Activated CD8-positive, alpha-beta memory T cell treated with anti-CD3 and anti-CD28 coated beads, Interleukin-2, amount 10 ng/mL, durations not matched to agents 7 days and 5 days (primary cell): ENCODE results near the gene PNMA6A. TPM values are rescaled to one million over a fixed set of nuclear protein-coding genes. Genes with fewer than 3 reads are reported as not detected.
"Not testable (repeated sequence)": the region's sequence is repeated elsewhere in the genome, so short reads cannot be mapped to it uniquely, and the experiment has no call there.

Experiments used
- ATAC-seq: fragments of 150-1000 bp; cut with Tn5 transposase; one replicate; pipeline ENCODE4 v1.10.0; 2021; ENCODE audit warnings: moderate library complexity
- CTCF ChIA-PET: fragments of 350-600 bp; sonication (Branson Sonifier 250); formaldehyde crosslinking; loops from one replicate; lab custom pipeline; 2021; ENCODE audit warnings: antibody characterized with exemption; lab: Charles Lee
- DNase-seq: peaks from one replicate; pipeline ENCODE4 v3.0.0-alpha.2; 2020
- H3K27ac Mint-ChIP-seq: one replicate; pipeline ENCODE4 v1.8.0; 2021; ENCODE audit warnings: mild to moderate bottlenecking, mixed read lengths
- H3K27me3 Mint-ChIP-seq: one replicate; pipeline ENCODE4 v1.8.0; 2021; ENCODE audit warnings: mixed read lengths
- H3K36me3 Mint-ChIP-seq: one replicate; pipeline ENCODE4 v1.8.0; 2021; ENCODE audit warnings: mild to moderate bottlenecking, mixed read lengths
- H3K4me1 Mint-ChIP-seq: one replicate; pipeline ENCODE4 v1.8.0; 2021; ENCODE audit warnings: mixed read lengths
- H3K4me3 Mint-ChIP-seq: one replicate; pipeline ENCODE4 v1.8.0; 2021; ENCODE audit warnings: mild to moderate bottlenecking, moderate library complexity, mixed read lengths
- H3K9me3 Mint-ChIP-seq: one replicate; pipeline ENCODE4 v1.8.0; 2022; ENCODE audit warnings: low read depth, mixed read lengths
- total RNA-seq, 2 experiments: library from RNA; stranded (reverse); gene quantifications; one replicate each; pipeline ENCODE4 v1.2.3, GENCODE V29; 2021

PNMA6A gene
- total RNA-seq = under 1 TPM; 0.35 to 0.45 TPM

GRCh38 chrX:153071909-153072583 lies at the start of gene PNMA6A:
PNMA6A (plus strand) TSS chrX:153072454; CDS start chrX:153073063, 609 bp downstream.
- H3K4me1 Mint-ChIP-seq, CTCF ChIA-PET, H3K4me3 Mint-ChIP-seq, H3K36me3 Mint-ChIP-seq, H3K27me3 Mint-ChIP-seq, DNase-seq, H3K9me3 Mint-ChIP-seq, H3K27ac Mint-ChIP-seq: not testable (repeated sequence)
- peak; percentile 78 for ATAC-seq

GRCh38 chrX:153026501-153026900 lies 45.8 kb upstream of the PNMA6A start:
- H3K36me3 Mint-ChIP-seq, H3K4me3 Mint-ChIP-seq, DNase-seq, H3K27me3 Mint-ChIP-seq, H3K9me3 Mint-ChIP-seq, H3K27ac Mint-ChIP-seq, ATAC-seq, CTCF ChIA-PET, H3K4me1 Mint-ChIP-seq: not testable (repeated sequence)

- H3K36me3 Mint-ChIP-seq, H3K27me3 Mint-ChIP-seq, DNase-seq, CTCF ChIA-PET, H3K4me3 Mint-ChIP-seq, H3K9me3 Mint-ChIP-seq, H3K27ac Mint-ChIP-seq, ATAC-seq: not testable (repeated sequence)
- H3K4me1 Mint-ChIP-seq = peaks cover 13% of the 10 kb centered on the region
These were observed 43.8 kb upstream of the PNMA6A start for GRCh38 chrX:153028487-153028886.

- no peak for ATAC-seq
- no peak for DNase-seq
- Mint-ChIP-seq H3K4me1 (peaks cover 16% of the 10 kb centered on the region), H3K4me3 (no peak overlapping the region), H3K9me3 (no peaks in the 10 kb centered on the region), H3K27me3 (no peaks in the 10 kb centered on the region), H3K27ac (no peak overlapping the region), H3K36me3 (no peaks in the 10 kb centered on the region)
- CTCF ChIA-PET = interaction anchor here (0.8 kb wide), 1 partner anchor 69 kb away, joined by 3 read pairs; no protein-coding TSS in a partner anchor
These were observed 43.1 kb upstream of the PNMA6A start for GRCh38 chrX:153029162-153029561.

- H3K4me3 Mint-ChIP-seq = no peak overlapping the region
- H3K9me3 Mint-ChIP-seq = no peaks in the 10 kb centered on the region
- no peak overlapping the region for H3K27ac Mint-ChIP-seq
- peaks cover 16% of the 10 kb centered on the region for H3K4me1 Mint-ChIP-seq
- CTCF ChIA-PET = no interaction called here
- DNase-seq (no peak), ATAC-seq (no peak)
- H3K27me3 Mint-ChIP-seq = no peaks in the 10 kb centered on the region
- no peaks in the 10 kb centered on the region for H3K36me3 Mint-ChIP-seq
These were observed 42.4 kb upstream of the PNMA6A start for GRCh38 chrX:153029875-153030274.

- H3K36me3 Mint-ChIP-seq = no peaks in the 10 kb centered on the region
- DNase-seq (no peak), ATAC-seq (no peak)
- CTCF ChIA-PET = interaction anchor here (0.8 to 2.4 kb wide), 2 partner anchors 11 to 88 kb away, joined by 3 to 11 read pairs; no protein-coding TSS in a partner anchor
- H3K4me1 Mint-ChIP-seq = peaks cover 16% of the 10 kb centered on the region
- H3K27ac Mint-ChIP-seq = no peak overlapping the region
- H3K27me3 Mint-ChIP-seq = no peaks in the 10 kb centered on the region
- H3K4me3 Mint-ChIP-seq = no peak overlapping the region
- no peaks in the 10 kb centered on the region for H3K9me3 Mint-ChIP-seq
These were observed 41.5 kb upstream of the PNMA6A start for GRCh38 chrX:153030801-153031200.

GRCh38 chrX:153032397-153033118 lies 39.7 kb upstream of the PNMA6A start:
- H3K9me3 Mint-ChIP-seq = no peaks in the 10 kb centered on the region
- peak overlapping the region; percentile 83 for H3K4me3 Mint-ChIP-seq
- no peaks in the 10 kb centered on the region for H3K36me3 Mint-ChIP-seq
- H3K27ac Mint-ChIP-seq = peak overlapping the region; percentile 92
- CTCF ChIA-PET = interaction anchor here (0.7 to 2.4 kb wide), 21 partner anchors 10 to 636 kb away, joined by 3 to 23 read pairs (median 4); no protein-coding TSS in a partner anchor
- DNase-seq = peak; percentile 79
- H3K4me1 Mint-ChIP-seq = peaks cover 16% of the 10 kb centered on the region
- peak; percentile 86 for ATAC-seq
- H3K27me3 Mint-ChIP-seq = no peaks in the 10 kb centered on the region

- H3K4me3 Mint-ChIP-seq = no peak overlapping the region
- no peak overlapping the region for H3K27ac Mint-ChIP-seq
- H3K9me3 Mint-ChIP-seq = peaks cover 6% of the 10 kb centered on the region
- CTCF ChIA-PET = no interaction called here
- no peak for ATAC-seq
- DNase-seq = no peak
- H3K36me3 Mint-ChIP-seq = peaks cover 10% of the 10 kb centered on the region
- H3K4me1 Mint-ChIP-seq = no peaks in the 10 kb centered on the region
- H3K27me3 Mint-ChIP-seq = no peaks in the 10 kb centered on the region
These were observed 23.2 kb upstream of the PNMA6A start for GRCh38 chrX:153049093-153049492.

GRCh38 chrX:153052534-153052933 lies 19.7 kb upstream of the PNMA6A start:
- Mint-ChIP-seq H3K9me3 (peaks cover 6% of the 10 kb centered on the region), H3K27me3 (peaks cover 4% of the 10 kb centered on the region)

GRCh38 chrX:153055871-153056749 lies 16.1 kb upstream of the PNMA6A start, which contains the start of gene PNMA3:
PNMA3 (plus strand) TSS chrX:153056470; CDS start chrX:153057056, 586 bp downstream.
- peaks cover 4% of the 10 kb centered on the region for H3K27me3 Mint-ChIP-seq
- CTCF ChIA-PET = no interaction called here
- H3K9me3 Mint-ChIP-seq = no peaks in the 10 kb centered on the region
- ATAC-seq = no peak
- H3K36me3 Mint-ChIP-seq = no peaks in the 10 kb centered on the region
- H3K4me1 Mint-ChIP-seq = no peaks in the 10 kb centered on the region
- no peak within 1 kb of the TSS for H3K27ac Mint-ChIP-seq
- no peak within 1 kb of the TSS for H3K4me3 Mint-ChIP-seq
- no peak for DNase-seq

More at GRCh38 chrX:153052534-153052933, 19.7 kb upstream of the PNMA6A start:
- ATAC-seq = no peak
- no peak for DNase-seq
- Mint-ChIP-seq H3K4me3 (no peak overlapping the region), H3K27ac (no peak overlapping the region), H3K36me3 (peaks cover 9% of the 10 kb centered on the region), H3K4me1 (no peaks in the 10 kb centered on the region)
- CTCF ChIA-PET = no interaction called here

GRCh38 chrX:153057281-153057680 lies 15.0 kb upstream of the PNMA6A start:
- CTCF ChIA-PET = no interaction called here
- Mint-ChIP-seq H3K4me1 (no peaks in the 10 kb centered on the region), H3K36me3 (no peaks in the 10 kb centered on the region), H3K9me3 (no peaks in the 10 kb centered on the region), H3K27me3 (peaks cover 4% of the 10 kb centered on the region), H3K4me3 (no peak overlapping the region), H3K27ac (no peak overlapping the region)
- DNase-seq (no peak), ATAC-seq (no peak)

GRCh38 chrX:153059191-153060094 lies 12.8 kb upstream of the PNMA6A start:
- Mint-ChIP-seq H3K36me3 (no peaks in the 10 kb centered on the region), H3K27ac (no peak overlapping the region), H3K27me3 (peaks cover 4% of the 10 kb centered on the region), H3K4me3 (no peak overlapping the region), H3K9me3 (no peaks in the 10 kb centered on the region), H3K4me1 (peaks cover 2% of the 10 kb centered on the region)
- CTCF ChIA-PET = no interaction called here
- ATAC-seq = no peak
- DNase-seq = no peak
